ENCODE results near the gene ZCCHC4.

Gene ZCCHC4

DNA sequence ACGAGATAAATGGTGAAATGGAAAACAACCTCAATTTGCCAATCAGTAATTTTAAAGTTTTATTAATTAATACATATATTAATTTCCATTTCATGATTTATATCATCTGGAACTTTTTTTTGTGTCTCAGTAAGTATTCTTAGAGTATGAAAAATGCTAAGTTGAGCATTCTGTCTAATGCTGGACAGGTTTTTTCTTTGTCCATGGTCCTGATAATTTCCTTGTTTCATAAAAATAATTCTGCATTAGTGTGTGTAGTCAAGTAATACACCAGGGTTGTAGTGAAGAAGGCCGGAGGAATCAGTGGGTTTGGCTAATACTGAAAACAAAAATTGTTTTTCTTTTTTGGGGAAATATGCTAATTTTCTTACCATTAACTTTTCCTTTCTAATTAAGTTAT, 74.4 kb downstream of the ZCCHC4 start:
- TF ChIP-seq, protein P1, sequence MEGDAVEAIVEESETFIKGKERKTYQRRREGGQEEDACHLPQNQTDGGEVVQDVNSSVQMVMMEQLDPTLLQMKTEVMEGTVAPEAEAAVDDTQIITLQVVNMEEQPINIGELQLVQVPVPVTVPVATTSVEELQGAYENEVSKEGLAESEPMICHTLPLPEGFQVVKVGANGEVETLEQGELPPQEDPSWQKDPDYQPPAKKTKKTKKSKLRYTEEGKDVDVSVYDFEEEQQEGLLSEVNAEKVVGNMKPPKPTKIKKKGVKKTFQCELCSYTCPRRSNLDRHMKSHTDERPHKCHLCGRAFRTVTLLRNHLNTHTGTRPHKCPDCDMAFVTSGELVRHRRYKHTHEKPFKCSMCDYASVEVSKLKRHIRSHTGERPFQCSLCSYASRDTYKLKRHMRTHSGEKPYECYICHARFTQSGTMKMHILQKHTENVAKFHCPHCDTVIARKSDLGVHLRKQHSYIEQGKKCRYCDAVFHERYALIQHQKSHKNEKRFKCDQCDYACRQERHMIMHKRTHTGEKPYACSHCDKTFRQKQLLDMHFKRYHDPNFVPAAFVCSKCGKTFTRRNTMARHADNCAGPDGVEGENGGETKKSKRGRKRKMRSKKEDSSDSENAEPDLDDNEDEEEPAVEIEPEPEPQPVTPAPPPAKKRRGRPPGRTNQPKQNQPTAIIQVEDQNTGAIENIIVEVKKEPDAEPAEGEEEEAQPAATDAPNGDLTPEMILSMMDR (IDR thresholded peaks at IDR 0.05; ENCODE audit: low read depth, low read length, missing control alignments): no peak
- no peak overlapping the region for H3K4me3 ChIP-seq (replicated peaks; ENCODE audit: low read depth, low read length)
- DNase-seq (ENCODE audit: extremely low read depth, low read depth): no peak

DNA sequence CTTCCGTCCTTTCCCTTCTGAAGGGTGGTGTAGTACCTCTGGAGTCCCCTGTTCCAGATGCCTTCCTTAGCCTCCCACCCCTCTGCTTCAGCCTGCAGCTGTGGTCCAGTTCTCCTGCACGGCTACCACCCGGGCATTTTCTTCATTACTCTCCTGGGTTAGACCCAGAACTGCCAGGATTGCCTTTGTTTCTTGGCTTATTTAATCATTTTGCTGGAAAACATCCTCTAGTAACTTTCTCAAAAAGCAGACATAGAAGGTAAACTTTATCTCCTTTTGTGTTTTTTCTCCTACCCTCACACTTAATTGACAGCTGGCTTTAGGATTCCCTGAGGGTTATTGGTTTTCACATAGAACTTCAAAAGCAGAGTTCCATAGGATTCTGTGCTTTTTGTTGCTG, 84.7 kb downstream of the ZCCHC4 start:
- DNase-seq (ENCODE audit: extremely low read depth, low read depth): no peak
- TF ChIP-seq, protein P1 (IDR thresholded peaks at IDR 0.05; ENCODE audit: low read depth, low read length, missing control alignments): no peak
- H3K4me3 ChIP-seq (replicated peaks; ENCODE audit: low read depth, low read length): no peak overlapping the region

DNA sequence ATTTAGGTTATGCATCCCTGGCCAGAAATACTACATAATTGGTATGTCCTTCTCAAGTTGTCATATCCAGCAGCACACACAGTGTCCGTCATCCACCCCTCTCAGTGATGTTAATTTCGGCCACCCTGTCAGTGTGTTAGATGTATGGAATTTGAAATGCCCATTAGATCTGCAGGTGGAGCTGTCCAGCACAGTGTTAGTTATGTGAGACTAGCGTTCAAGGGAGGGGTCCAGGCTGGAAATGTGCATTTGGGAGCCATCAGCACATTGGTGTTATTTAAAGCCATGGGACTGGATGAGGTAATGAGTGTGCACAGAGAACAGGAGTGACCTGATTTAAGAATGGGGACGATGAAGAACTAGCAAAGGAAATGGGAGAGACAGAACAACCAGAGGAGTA, 86.9 kb downstream of the ZCCHC4 start:
- no peak overlapping the region for H3K4me3 ChIP-seq (replicated peaks; ENCODE audit: low read depth, low read length)
- TF ChIP-seq, protein P1 (IDR thresholded peaks at IDR 0.05; ENCODE audit: low read depth, low read length, missing control alignments): no peak
- no peak for DNase-seq (ENCODE audit: extremely low read depth, low read depth)

DNA sequence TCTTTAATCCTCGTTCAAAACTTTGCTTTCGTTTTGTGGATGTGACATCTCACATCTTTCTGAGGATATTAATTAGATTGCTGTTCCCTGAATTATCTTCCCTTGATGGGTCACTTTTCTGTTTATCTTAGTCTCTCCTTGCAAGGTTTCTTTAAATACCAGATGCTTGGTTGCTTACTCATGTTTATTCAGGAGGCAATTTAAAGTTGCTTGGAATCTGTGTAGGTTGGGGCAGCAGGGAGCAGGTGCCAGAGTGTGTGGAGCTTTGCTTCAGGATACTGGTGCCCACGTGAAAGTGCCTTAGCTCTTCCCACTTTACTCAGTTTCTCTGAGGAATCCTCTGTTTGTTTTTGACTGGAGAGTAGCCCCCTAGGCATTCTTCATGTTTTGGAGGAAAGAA, 88.5 kb downstream of the ZCCHC4 start:
- no peak for DNase-seq (ENCODE audit: extremely low read depth, low read depth)
- TF ChIP-seq, protein P1 (IDR thresholded peaks at IDR 0.05; ENCODE audit: low read depth, low read length, missing control alignments): no peak
- no peak overlapping the region for H3K4me3 ChIP-seq (replicated peaks; ENCODE audit: low read depth, low read length)

DNA sequence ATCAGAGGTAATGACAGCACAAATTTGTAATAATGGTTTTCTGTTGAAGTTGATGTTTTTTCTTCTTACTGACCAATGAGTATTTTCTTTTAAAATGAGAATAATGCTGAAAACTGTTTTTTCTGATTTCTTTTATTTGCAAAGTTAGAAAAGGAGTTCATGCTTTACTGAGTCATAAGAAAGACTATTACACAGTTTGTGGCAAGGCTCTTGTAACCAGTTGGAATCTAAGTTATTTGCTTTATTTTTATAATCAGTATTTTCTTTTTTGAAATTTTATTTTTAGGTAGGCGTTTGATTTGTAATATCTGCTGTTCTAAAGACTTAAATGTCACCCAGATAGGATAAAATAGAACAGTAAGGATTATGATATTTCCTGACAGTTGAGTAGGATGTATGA, 89.9 kb downstream of the ZCCHC4 start:
- DNase-seq (ENCODE audit: extremely low read depth, low read depth): no peak
- TF ChIP-seq, protein P1 (IDR thresholded peaks at IDR 0.05; ENCODE audit: low read depth, low read length, missing control alignments): no peak
- no peak overlapping the region for H3K4me3 ChIP-seq (replicated peaks; ENCODE audit: low read depth, low read length)

DNA sequence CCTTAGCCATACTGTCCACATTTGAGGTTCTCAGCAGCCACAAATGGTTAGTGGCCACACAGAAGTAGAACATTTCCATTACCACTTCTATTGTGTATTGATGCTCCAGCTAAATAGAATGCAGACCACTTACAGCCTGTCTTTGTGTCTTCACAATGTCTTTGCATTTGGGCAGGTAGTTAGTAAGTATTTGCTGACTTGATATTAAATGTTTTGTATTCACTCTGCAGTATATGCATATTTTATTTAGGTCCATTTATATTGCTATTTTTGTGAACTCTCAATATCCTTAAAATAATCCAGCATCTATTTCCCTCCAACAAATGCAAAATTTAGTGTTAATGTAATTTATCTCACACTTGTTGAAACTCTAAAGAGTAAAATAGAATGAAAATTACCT, 91.1 kb downstream of the ZCCHC4 start:
- DNase-seq (ENCODE audit: extremely low read depth, low read depth): no peak
- H3K4me3 ChIP-seq (replicated peaks; ENCODE audit: low read depth, low read length): no peak overlapping the region
- TF ChIP-seq, protein P1 (IDR thresholded peaks at IDR 0.05; ENCODE audit: low read depth, low read length, missing control alignments): no peak

DNA sequence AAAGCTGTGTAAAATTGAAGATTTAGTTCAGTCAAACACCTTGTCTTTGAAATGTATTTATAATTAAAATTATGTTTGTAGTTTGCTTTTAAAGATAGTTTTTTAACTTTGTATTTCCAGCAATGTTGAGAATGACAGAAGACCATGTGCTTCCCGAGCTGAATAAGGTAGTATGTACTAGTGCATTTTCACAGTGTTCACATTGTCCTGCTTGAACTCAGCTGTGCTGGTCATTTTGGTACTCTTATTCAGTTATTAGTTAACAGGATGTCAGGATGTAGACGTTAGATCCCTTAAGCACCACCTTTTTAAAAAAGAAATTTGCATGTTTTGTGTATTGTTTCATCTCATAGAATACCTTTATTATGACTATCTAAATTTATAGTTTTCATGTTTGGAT, 92.9 kb downstream of the ZCCHC4 start:
- DNase-seq (ENCODE audit: extremely low read depth, low read depth): no peak
- H3K4me3 ChIP-seq (replicated peaks; ENCODE audit: low read depth, low read length): no peak overlapping the region
- TF ChIP-seq, protein P1 (IDR thresholded peaks at IDR 0.05; ENCODE audit: low read depth, low read length, missing control alignments): no peak
